Suprapubic skin (tissue), 3 donors: ENCODE results near the gene C17orf58.

Source experiments
- CTCF ChIP-seq, 2 donors: fragments of 200-600 bp in 1 of 2; fragments of 450-650 bp in 1 of 2; sonication (generic) in 1 of 2; IDR thresholded peaks; one replicate each; pipeline ENCODE4 v1.5.1; 2016 to 2019; ENCODE audit warnings: antibody characterized with exemption in 2 of 2, mild to moderate bottlenecking in 1 of 2, moderate library complexity in 1 of 2
- POLR2AphosphoS5 ChIP-seq, 3 donors: sonication (generic); formaldehyde crosslinking; IDR thresholded peaks; one replicate each; pipeline ENCODE4 v1.6.1; 2017; ENCODE audit warnings: antibody characterized with exemption in 3 of 3

- TF ChIP-seq CTCF (IDR thresholded peaks at IDR 0.05) (no peak), POLR2AphosphoS5 (IDR thresholded peaks at IDR 0.05) (peak in 1 of 3 donors; percentile 34)
Measured at GRCh38 chr17:68035523-68036303, 39.4 kb upstream of the C17orf58 start, which contains the start of gene KPNA2.
